Endothelial cell (in vitro differentiated cells): ENCODE results near the gene GRM2. TPM values are rescaled to one million over a fixed set of nuclear protein-coding genes. Genes with fewer than 3 reads are reported as not detected.
A peak's percentile ranks its signal among the peaks of the same experiment; 100 is the strongest.

Experiments used
- DNase-seq: peaks from one replicate; pipeline ENCODE4 v3.0.0; 2021; ENCODE audit warnings: low spot score
- H3K27ac Mint-ChIP-seq: one replicate; pipeline ENCODE4 v1.8.0; 2021; ENCODE audit warnings: mixed read lengths, inconsistent platforms; ENCODE audit not compliant: unreplicated experiment
- H3K27me3 Mint-ChIP-seq: one replicate; pipeline ENCODE4 v1.8.0; 2021; ENCODE audit warnings: mild to moderate bottlenecking, moderate library complexity, mixed read lengths, inconsistent platforms; ENCODE audit not compliant: unreplicated experiment
- H3K36me3 Mint-ChIP-seq: one replicate; pipeline ENCODE4 v1.8.0; 2021; ENCODE audit warnings: mild to moderate bottlenecking, low read depth, mixed read lengths, inconsistent platforms; ENCODE audit not compliant: unreplicated experiment
- H3K4me1 Mint-ChIP-seq: one replicate; pipeline ENCODE4 v1.8.0; 2021; ENCODE audit warnings: mild to moderate bottlenecking, mixed read lengths, inconsistent platforms; ENCODE audit not compliant: unreplicated experiment
- H3K4me3 Mint-ChIP-seq: one replicate; pipeline ENCODE4 v1.8.0; 2021; ENCODE audit warnings: mild to moderate bottlenecking, mixed read lengths, inconsistent platforms; ENCODE audit not compliant: unreplicated experiment
- H3K9me3 Mint-ChIP-seq: one replicate; pipeline ENCODE4 v1.8.0; 2021; ENCODE audit warnings: mixed read lengths, inconsistent platforms; ENCODE audit not compliant: unreplicated experiment
- CTCF ChIP-seq: fragments of 200-600 bp; sonication (generic); IDR thresholded peaks from one replicate; pipeline ENCODE4 v1.5.0; 2021; ENCODE audit warnings: antibody characterized with exemption; ENCODE audit not compliant: unreplicated experiment
- total RNA-seq: library from RNA; stranded (reverse); fragmentation: NEBNext Ultra II Directional; extraction: Animal tissue kit (Norgen Biotek cat#: 25700); gene quantifications from one replicate; pipeline ENCODE4 v1.2.1, GENCODE V29; 2021; ENCODE audit not compliant: unreplicated experiment

The GRM2 gene
- total RNA-seq, 1 donor from 2014 or later: 0.97 TPM

- no peak for DNase-seq
- Mint-ChIP-seq H3K9me3 (no peaks in the 10 kb centered on the region), H3K36me3 (peaks cover 8% of the 10 kb centered on the region)
Observed at GRCh38 chr3:51715977-51716294, 9.1 kb downstream of the GRM2 start.

GRCh38 chr3:51716805-51717204, 9.9 kb downstream of the GRM2 start:
- TF ChIP-seq CTCF: no peak
- DNase-seq: no peak
- Mint-ChIP-seq H3K4me3 (no peak overlapping the region), H3K27me3 (peaks cover 6% of the 10 kb centered on the region), H3K36me3 (peaks cover 8% of the 10 kb centered on the region), H3K9me3 (no peaks in the 10 kb centered on the region), H3K4me1 (peaks cover 17% of the 10 kb centered on the region), H3K27ac (no peak overlapping the region)

More at GRCh38 chr3:51715977-51716294, 9.1 kb downstream of the GRM2 start:
- TF ChIP-seq CTCF: no peak
- peaks cover 14% of the 10 kb centered on the region for H3K4me1 Mint-ChIP-seq
- H3K27ac Mint-ChIP-seq: no peak overlapping the region
- peaks cover 6% of the 10 kb centered on the region for H3K27me3 Mint-ChIP-seq
- no peak overlapping the region for H3K4me3 Mint-ChIP-seq

- no peak overlapping the region for H3K4me3 Mint-ChIP-seq
- no peak for DNase-seq
- peaks cover 17% of the 10 kb centered on the region for H3K4me1 Mint-ChIP-seq
- H3K27me3 Mint-ChIP-seq: peaks cover 4% of the 10 kb centered on the region
- no peak overlapping the region for H3K27ac Mint-ChIP-seq
- peaks cover 8% of the 10 kb centered on the region for H3K36me3 Mint-ChIP-seq
- TF ChIP-seq CTCF: no peak
- H3K9me3 Mint-ChIP-seq: no peaks in the 10 kb centered on the region
Observed at GRCh38 chr3:51717446-51717845, 10.6 kb downstream of the GRM2 start.

- H3K9me3 Mint-ChIP-seq: no peaks in the 10 kb centered on the region
- H3K36me3 Mint-ChIP-seq: peaks cover 8% of the 10 kb centered on the region
- TF ChIP-seq CTCF: no peak
- peaks cover 17% of the 10 kb centered on the region for H3K4me1 Mint-ChIP-seq
- H3K27ac Mint-ChIP-seq: no peak overlapping the region
- H3K4me3 Mint-ChIP-seq: no peak overlapping the region
- no peak for DNase-seq
- peaks cover 4% of the 10 kb centered on the region for H3K27me3 Mint-ChIP-seq
Observed at GRCh38 chr3:51717947-51718346, 11.1 kb downstream of the GRM2 start.

GRCh38 chr3:51718547-51719409, 11.9 kb downstream of the GRM2 start:
- peak; percentile 84 for DNase-seq
- peaks cover 8% of the 10 kb centered on the region for H3K36me3 Mint-ChIP-seq
- peak; percentile 55 for TF ChIP-seq CTCF
- H3K4me3 Mint-ChIP-seq: no peak overlapping the region
- H3K4me1 Mint-ChIP-seq: peaks cover 17% of the 10 kb centered on the region
- H3K27ac Mint-ChIP-seq: no peak overlapping the region
- peaks cover 4% of the 10 kb centered on the region for H3K27me3 Mint-ChIP-seq
- no peaks in the 10 kb centered on the region for H3K9me3 Mint-ChIP-seq
